Activated T-cell treated with anti-CD3 and anti-CD28 coated beads, Interleukin-2, amount 50 U/mL, for 24 hours (primary cell): ENCODE measurements around the gene GLI3.

Source experiments
- DNase-seq: peaks from one replicate; pipeline ENCODE4 v3.0.0-alpha.2; 2020
- H3K27ac Mint-ChIP-seq: 2 replicates; pipeline ENCODE4 v1.8.0; 2020; ENCODE audit warnings: mild to moderate bottlenecking, mixed read lengths
- H3K27me3 Mint-ChIP-seq: 2 replicates; pipeline ENCODE4 v1.8.0; 2020; ENCODE audit warnings: mixed read lengths
- H3K36me3 Mint-ChIP-seq: 2 replicates; pipeline ENCODE4 v1.8.0; 2020; ENCODE audit warnings: low read depth, mixed read lengths
- H3K4me1 Mint-ChIP-seq: 2 replicates; pipeline ENCODE4 v1.8.0; 2020; ENCODE audit warnings: low read depth, mixed read lengths
- H3K4me3 Mint-ChIP-seq: 2 replicates; pipeline ENCODE4 v1.8.0; 2020; ENCODE audit warnings: mild to moderate bottlenecking, moderate library complexity, mixed read lengths
- H3K9me3 Mint-ChIP-seq: 2 replicates; pipeline ENCODE4 v1.8.0; 2020; ENCODE audit warnings: mixed read lengths

The GLI3 gene

GRCh38 chr7:42021631-42022030 lies 215.4 kb downstream of the GLI3 start:
- no peaks in the 10 kb centered on the region for H3K36me3 Mint-ChIP-seq
- no peaks in the 10 kb centered on the region for H3K9me3 Mint-ChIP-seq
- H3K27ac Mint-ChIP-seq = no peak overlapping the region
- H3K4me3 Mint-ChIP-seq = no peak overlapping the region
- H3K27me3 Mint-ChIP-seq = peaks cover 13% of the 10 kb centered on the region
- no peak for DNase-seq
- H3K4me1 Mint-ChIP-seq = no peaks in the 10 kb centered on the region

- no peak overlapping the region for H3K27ac Mint-ChIP-seq
- peaks cover 13% of the 10 kb centered on the region for H3K27me3 Mint-ChIP-seq
- H3K4me3 Mint-ChIP-seq = no peak overlapping the region
- no peaks in the 10 kb centered on the region for H3K9me3 Mint-ChIP-seq
- no peaks in the 10 kb centered on the region for H3K4me1 Mint-ChIP-seq
- no peaks in the 10 kb centered on the region for H3K36me3 Mint-ChIP-seq
- no peak for DNase-seq
Observed at GRCh38 chr7:42020061-42020460, 216.9 kb downstream of the GLI3 start.

DNA sequence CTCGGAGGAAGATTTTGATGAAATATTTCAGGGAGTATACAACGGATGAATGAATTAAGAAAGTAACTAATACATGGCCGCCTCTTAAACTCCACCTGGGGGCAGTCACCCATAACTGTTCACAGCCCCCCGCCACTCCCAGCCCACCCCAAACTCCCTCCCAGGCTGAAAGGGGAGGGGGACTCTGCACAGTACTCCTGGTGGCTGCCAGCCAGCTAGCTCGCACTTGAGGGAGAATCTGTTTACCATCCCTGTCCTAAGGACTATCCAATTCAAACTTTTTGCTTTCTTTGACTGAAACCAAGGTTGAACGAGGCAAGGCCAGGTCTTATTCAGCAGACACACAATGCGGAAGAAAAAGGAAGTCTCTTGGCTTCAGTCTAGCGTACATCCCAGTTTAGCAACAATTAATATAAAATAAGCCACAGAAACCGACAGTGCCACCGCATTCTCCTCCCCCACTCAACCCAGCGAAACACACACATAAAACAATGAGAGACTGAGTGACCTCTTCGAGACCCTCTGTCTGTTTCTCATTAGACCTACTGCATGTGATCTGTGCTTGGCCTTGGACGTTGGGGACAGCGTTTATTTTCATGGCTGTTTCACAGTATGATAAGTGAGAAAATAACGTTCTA lies 219.5 kb downstream of the GLI3 start:
- Mint-ChIP-seq H3K36me3 (no peaks in the 10 kb centered on the region), H3K27me3 (peaks cover 16% of the 10 kb centered on the region), H3K4me3 (no peak overlapping the region), H3K4me1 (no peaks in the 10 kb centered on the region), H3K9me3 (peaks cover 4% of the 10 kb centered on the region), H3K27ac (no peak overlapping the region)
- no peak for DNase-seq

DNA sequence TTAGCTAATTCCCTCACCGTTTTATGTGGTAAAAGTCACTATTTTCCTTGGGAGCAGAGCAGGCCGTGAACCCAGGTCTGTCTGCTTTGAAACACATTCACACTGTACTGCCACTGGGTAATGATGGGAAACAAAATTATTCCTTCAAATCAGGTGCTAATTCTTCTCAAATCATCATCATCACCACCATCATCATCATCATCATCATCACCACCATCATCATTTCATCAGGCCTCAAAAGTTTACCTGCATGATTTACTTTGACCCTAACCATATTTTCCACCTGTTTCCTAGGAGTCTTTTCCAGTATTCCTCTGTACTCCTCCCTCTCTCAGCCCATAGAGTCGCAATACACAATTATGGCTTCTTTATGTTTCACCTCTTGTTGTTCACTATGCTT lies 220.5 kb downstream of the GLI3 start:
- H3K27ac Mint-ChIP-seq = no peak overlapping the region
- no peaks in the 10 kb centered on the region for H3K4me1 Mint-ChIP-seq
- peaks cover 4% of the 10 kb centered on the region for H3K9me3 Mint-ChIP-seq
- no peaks in the 10 kb centered on the region for H3K36me3 Mint-ChIP-seq
- H3K4me3 Mint-ChIP-seq = no peak overlapping the region
- DNase-seq = no peak
- H3K27me3 Mint-ChIP-seq = peaks cover 15% of the 10 kb centered on the region

DNA sequence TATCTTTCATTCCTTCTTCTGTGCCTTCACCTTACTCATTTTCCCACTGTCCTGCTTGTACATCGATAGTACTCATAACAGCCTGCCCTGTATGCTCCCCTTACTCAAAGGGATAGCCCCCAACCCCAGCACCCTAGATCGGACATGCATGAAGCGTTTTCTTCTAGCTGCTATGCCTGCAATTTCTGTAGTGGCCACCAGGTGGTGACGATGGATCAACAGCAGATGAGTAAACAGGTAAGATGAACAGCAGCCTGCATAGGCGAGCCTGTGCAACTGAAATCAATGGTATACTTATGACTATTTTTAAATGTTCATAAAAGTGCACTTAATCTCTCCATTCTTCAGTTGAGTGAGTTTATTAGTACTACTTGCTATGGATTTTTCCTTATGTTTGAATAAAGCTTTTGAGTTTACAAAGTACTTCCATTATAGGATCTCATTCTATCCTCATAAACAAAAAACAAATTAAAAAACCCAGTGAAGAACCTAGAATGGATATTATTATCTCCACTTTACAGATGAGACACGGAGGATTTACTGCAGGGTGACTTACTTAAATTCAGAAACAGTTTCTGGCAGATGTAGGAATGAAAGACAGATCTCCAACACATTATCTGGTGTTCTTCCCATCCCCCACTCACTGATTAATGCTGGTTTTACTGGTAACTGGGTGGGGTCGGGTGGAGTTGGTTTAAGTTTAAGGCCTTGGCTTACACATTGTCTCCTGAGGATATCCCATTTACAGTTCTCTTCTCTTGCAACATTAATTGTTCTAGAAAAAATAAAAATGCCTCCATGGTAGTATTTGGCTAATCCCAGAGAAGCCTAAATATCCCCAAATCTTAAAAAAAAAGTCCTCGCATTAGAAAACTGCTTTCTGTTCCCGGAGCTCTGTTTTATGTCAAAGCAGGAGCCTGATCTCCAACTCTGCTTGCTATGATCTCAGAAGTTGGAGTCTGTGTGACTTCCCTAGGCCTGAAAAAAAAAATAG lies 222.1 kb downstream of the GLI3 start:
- Mint-ChIP-seq H3K27ac (no peak overlapping the region), H3K4me3 (no peak overlapping the region), H3K4me1 (no peaks in the 10 kb centered on the region), H3K27me3 (peaks cover 20% of the 10 kb centered on the region), H3K9me3 (peaks cover 4% of the 10 kb centered on the region), H3K36me3 (no peaks in the 10 kb centered on the region)
- peak; percentile 44 for DNase-seq

- H3K4me3 Mint-ChIP-seq = no peak overlapping the region
- peaks cover 4% of the 10 kb centered on the region for H3K9me3 Mint-ChIP-seq
- peaks cover 16% of the 10 kb centered on the region for H3K27me3 Mint-ChIP-seq
- no peak overlapping the region for H3K27ac Mint-ChIP-seq
- no peak for DNase-seq
- H3K4me1 Mint-ChIP-seq = no peaks in the 10 kb centered on the region
- no peaks in the 10 kb centered on the region for H3K36me3 Mint-ChIP-seq
Observed at GRCh38 chr7:42012786-42013360, 224.1 kb downstream of the GLI3 start.

GRCh38 chr7:42012313-42012712 lies 224.7 kb downstream of the GLI3 start:
- Mint-ChIP-seq H3K36me3 (no peaks in the 10 kb centered on the region), H3K9me3 (peaks cover 4% of the 10 kb centered on the region)
- DNase-seq = no peak

GRCh38 chr7:42011846-42012245 lies 225.2 kb downstream of the GLI3 start:
- Mint-ChIP-seq H3K27ac (no peak overlapping the region), H3K36me3 (no peaks in the 10 kb centered on the region), H3K4me1 (no peaks in the 10 kb centered on the region), H3K27me3 (peaks cover 9% of the 10 kb centered on the region), H3K4me3 (no peak overlapping the region), H3K9me3 (peaks cover 4% of the 10 kb centered on the region)
- DNase-seq = no peak

More at GRCh38 chr7:42012313-42012712, 224.7 kb downstream of the GLI3 start:
- Mint-ChIP-seq H3K4me1 (no peaks in the 10 kb centered on the region), H3K27me3 (peaks cover 10% of the 10 kb centered on the region), H3K27ac (no peak overlapping the region), H3K4me3 (no peak overlapping the region)

DNA sequence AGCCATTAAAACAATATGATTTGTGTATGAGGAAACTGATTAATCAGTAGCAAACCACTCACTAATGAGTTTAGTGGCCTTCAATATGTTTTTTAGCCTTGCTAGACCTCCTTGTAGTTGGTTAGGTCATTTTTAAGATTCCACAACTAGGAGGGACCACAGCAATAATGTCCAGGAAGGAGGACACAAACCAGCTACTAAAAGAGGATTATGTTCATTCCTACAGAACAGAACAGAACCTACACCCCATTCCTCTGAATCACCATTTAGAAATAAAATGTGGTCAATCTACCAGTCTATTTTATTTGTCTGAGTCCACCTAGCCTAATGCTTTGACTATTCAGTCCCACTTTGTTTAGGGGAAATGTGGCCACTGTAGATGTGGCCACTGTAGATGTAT lies 226.3 kb downstream of the GLI3 start:
- peaks cover 4% of the 10 kb centered on the region for H3K9me3 Mint-ChIP-seq
- H3K4me1 Mint-ChIP-seq = no peaks in the 10 kb centered on the region
- H3K27ac Mint-ChIP-seq = no peak overlapping the region
- peaks cover 9% of the 10 kb centered on the region for H3K27me3 Mint-ChIP-seq
- no peak for DNase-seq
- H3K4me3 Mint-ChIP-seq = no peak overlapping the region
- no peaks in the 10 kb centered on the region for H3K36me3 Mint-ChIP-seq

GRCh38 chr7:42006801-42007513 lies 230.1 kb downstream of the GLI3 start:
- no peak overlapping the region for H3K4me3 Mint-ChIP-seq
- H3K9me3 Mint-ChIP-seq = no peaks in the 10 kb centered on the region
- H3K27me3 Mint-ChIP-seq = peaks cover 7% of the 10 kb centered on the region
- H3K36me3 Mint-ChIP-seq = no peaks in the 10 kb centered on the region
- no peaks in the 10 kb centered on the region for H3K4me1 Mint-ChIP-seq
- DNase-seq = no peak
- no peak overlapping the region for H3K27ac Mint-ChIP-seq

- no peaks in the 10 kb centered on the region for H3K9me3 Mint-ChIP-seq
- no peak overlapping the region for H3K4me3 Mint-ChIP-seq
- H3K36me3 Mint-ChIP-seq = no peaks in the 10 kb centered on the region
- no peaks in the 10 kb centered on the region for H3K4me1 Mint-ChIP-seq
- DNase-seq = no peak
- peaks cover 19% of the 10 kb centered on the region for H3K27me3 Mint-ChIP-seq
- no peak overlapping the region for H3K27ac Mint-ChIP-seq
Observed at GRCh38 chr7:42002654-42003053, 234.4 kb downstream of the GLI3 start.

DNA sequence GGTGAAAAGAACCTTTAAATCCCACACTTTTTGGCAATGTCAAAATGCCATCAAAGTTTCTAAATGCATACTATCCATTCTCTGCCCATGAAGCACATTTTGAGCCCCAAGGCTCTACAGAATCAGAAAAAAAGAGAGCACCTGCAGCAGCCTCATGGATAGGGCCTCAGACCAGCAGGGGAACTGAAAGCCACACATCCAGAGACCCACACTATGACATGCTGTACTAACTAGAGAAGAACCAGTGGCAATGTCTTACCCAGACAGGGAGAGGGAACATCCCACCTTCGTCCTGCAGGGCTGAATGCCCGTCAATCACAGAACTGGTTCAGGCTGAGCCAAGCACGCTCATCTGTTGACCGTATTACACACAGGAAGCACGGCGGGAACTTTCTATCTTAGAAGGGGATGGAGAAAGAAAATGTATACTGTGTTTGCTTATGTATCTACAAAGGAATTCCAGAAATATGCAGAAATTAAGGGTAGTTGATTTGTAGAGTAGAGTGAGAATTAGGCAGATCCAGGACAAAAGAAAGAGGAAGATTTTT lies 237.2 kb downstream of the GLI3 start:
- peaks cover 24% of the 10 kb centered on the region for H3K27me3 Mint-ChIP-seq
- H3K27ac Mint-ChIP-seq = no peak overlapping the region
- H3K9me3 Mint-ChIP-seq = no peaks in the 10 kb centered on the region
- H3K36me3 Mint-ChIP-seq = no peaks in the 10 kb centered on the region
- H3K4me1 Mint-ChIP-seq = no peaks in the 10 kb centered on the region
- DNase-seq = no peak
- no peak overlapping the region for H3K4me3 Mint-ChIP-seq

DNA sequence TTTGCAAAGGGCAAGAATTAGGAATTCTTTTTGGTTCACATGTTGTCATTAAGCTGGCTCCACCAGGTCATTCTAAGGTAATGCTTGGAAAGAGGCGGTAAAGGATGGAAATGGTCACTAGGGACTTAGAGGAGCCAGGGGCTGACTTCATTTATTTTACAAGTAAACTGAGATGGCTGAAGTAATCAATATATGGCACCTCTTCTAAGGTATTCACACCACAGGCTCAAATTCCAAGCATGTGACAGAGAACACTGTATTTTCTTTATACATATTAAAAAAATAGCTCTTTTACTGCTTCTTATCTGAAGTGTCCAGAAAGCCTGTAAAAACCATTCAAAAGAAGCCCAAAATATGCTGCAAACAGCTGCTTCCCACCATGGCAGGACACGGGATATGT lies 239.0 kb downstream of the GLI3 start:
- Mint-ChIP-seq H3K27ac (no peak overlapping the region), H3K27me3 (peaks cover 24% of the 10 kb centered on the region), H3K4me3 (no peak overlapping the region), H3K9me3 (no peaks in the 10 kb centered on the region), H3K4me1 (no peaks in the 10 kb centered on the region), H3K36me3 (no peaks in the 10 kb centered on the region)
- DNase-seq = no peak

DNA sequence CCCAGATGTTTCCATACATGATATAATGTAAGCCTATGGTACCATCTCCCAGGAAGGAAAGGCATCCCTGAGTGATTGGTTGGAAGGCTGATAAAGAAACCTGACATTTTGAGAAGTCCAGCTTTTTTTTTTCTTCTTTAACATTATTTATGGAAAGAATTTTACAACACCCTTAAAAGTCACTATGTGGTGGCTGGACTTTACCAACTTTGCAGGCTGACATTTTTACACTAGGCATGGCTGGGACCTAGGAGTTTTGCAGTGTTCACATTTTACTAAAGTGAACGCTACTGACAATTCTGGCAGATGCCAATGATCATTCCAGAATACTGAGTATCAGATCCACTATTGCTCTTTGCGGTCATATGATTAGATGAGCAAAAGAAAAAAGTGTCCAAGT lies 239.9 kb downstream of the GLI3 start:
- no peaks in the 10 kb centered on the region for H3K36me3 Mint-ChIP-seq
- DNase-seq = no peak

More for the DNA sequence above, 239.9 kb downstream of the GLI3 start:
- no peaks in the 10 kb centered on the region for H3K9me3 Mint-ChIP-seq
- peaks cover 24% of the 10 kb centered on the region for H3K27me3 Mint-ChIP-seq
- H3K4me1 Mint-ChIP-seq = no peaks in the 10 kb centered on the region
- H3K4me3 Mint-ChIP-seq = no peak overlapping the region
- H3K27ac Mint-ChIP-seq = no peak overlapping the region
